Keratinocyte (primary cell): ENCODE data around the gene TXN2. TPM values are rescaled to one million over a fixed set of nuclear protein-coding genes. Genes with fewer than 3 reads are reported as not detected.

Experiments used
- DNase-seq: peaks from one replicate; pipeline ENCODE4 v3.0.0-alpha.2; 2011; ENCODE audit warnings: low read depth, missing footprints, low spot score
- FAIRE-seq: peaks from 2 replicates; lab custom pipeline; 2011; peaks lifted over from hg19 to GRCh38; lab: Jason Lieb, UNC
- H2AFZ ChIP-seq: 2 replicates; pipeline ENCODE4 v1.6.0; 2012; ENCODE audit warnings: low read length, control low read depth, inconsistent platforms; ENCODE audit not compliant: control insufficient read depth
- H3K27ac ChIP-seq: 2 replicates; pipeline ENCODE4 v1.5.1; 2011; ENCODE audit warnings: low read length; ENCODE audit not compliant: control insufficient read depth, insufficient read depth
- H3K27me3 ChIP-seq: 3 replicates; pipeline ENCODE4 v1.6.0; 2011; ENCODE audit warnings: low read length; ENCODE audit not compliant: control insufficient read depth, insufficient read depth; ENCODE audit errors: extremely low read depth
- H3K36me3 ChIP-seq, 2 experiments: 2 replicates in 1 of 2; 3 replicates in 1 of 2; pipeline ENCODE4 v1.5.1; 2011; ENCODE audit warnings: low read length in 2 of 2, mild to moderate bottlenecking in 1 of 2; ENCODE audit not compliant: control insufficient read depth in 2 of 2, insufficient read depth in 2 of 2; ENCODE audit errors: extremely low read depth in 1 of 2
- H3K4me1 ChIP-seq: 3 replicates; pipeline ENCODE4 v1.5.1; 2011; ENCODE audit warnings: low read length; ENCODE audit not compliant: control insufficient read depth, insufficient read depth; ENCODE audit errors: extremely low read depth
- H3K4me2 ChIP-seq: 3 replicates; pipeline ENCODE4 v1.6.0; 2011; ENCODE audit warnings: low read depth, low read length; ENCODE audit not compliant: control insufficient read depth, insufficient read depth; ENCODE audit errors: extremely low read depth
- H3K4me3 ChIP-seq, 3 experiments: fragments of 200-600 bp in 1 of 3; sonication (generic) in 1 of 3; 2 replicates in 2 of 3; 3 replicates in 1 of 3; pipeline ENCODE4 v1.5.1; 2011 to 2016; ENCODE audit warnings: low read length in 3 of 3, mild to moderate bottlenecking in 3 of 3, control low read depth in 2 of 3, inconsistent platforms in 1 of 3, low read depth in 1 of 3, mixed read lengths in 1 of 3, mixed run types in 1 of 3, moderate library complexity in 1 of 3; ENCODE audit not compliant: control insufficient read depth in 2 of 3, insufficient read depth in 2 of 3; ENCODE audit errors: extremely low read depth in 1 of 3
- H3K79me2 ChIP-seq: 2 replicates; pipeline ENCODE4 v1.6.0; 2012; ENCODE audit warnings: low read length; ENCODE audit not compliant: control insufficient read depth, insufficient read depth
- H3K9ac ChIP-seq: 3 replicates; pipeline ENCODE4 v1.6.0; 2011; ENCODE audit warnings: low read length; ENCODE audit not compliant: control insufficient read depth, insufficient read depth; ENCODE audit errors: extremely low read depth
- H3K9me1 ChIP-seq: 3 replicates; pipeline ENCODE4 v1.6.0; 2011; ENCODE audit warnings: low read length; ENCODE audit not compliant: control insufficient read depth, insufficient read depth; ENCODE audit errors: extremely low read depth
- H3K9me3 ChIP-seq: 2 replicates; pipeline ENCODE4 v1.5.1; 2012; ENCODE audit warnings: low read depth, low read length; ENCODE audit not compliant: control insufficient read depth
- H4K20me1 ChIP-seq: 3 replicates; pipeline ENCODE4 v1.6.0; 2011; ENCODE audit warnings: low read length; ENCODE audit not compliant: control insufficient read depth, insufficient read depth; ENCODE audit errors: extremely low read depth
- EZH2 ChIP-seq: IDR thresholded peaks from one replicate; pipeline ENCODE4 v1.6.1; 2012; ENCODE audit warnings: inconsistent platforms, mild to moderate bottlenecking, low read length, moderate library complexity
- dilution Hi-C: fragments of 300-500 bp; cut with MboI; formaldehyde crosslinking; loops from one replicate; pipeline ENCODE4 v1.7.0; 2020; ENCODE audit warnings: low sequenced_read_pairs; ENCODE audit not compliant: extremely low pct_ligation_motif_present
- polyA plus RNA-seq, 5 experiments: library from polyadenylated mRNA; depleted of rRNA in 3 of 5; stranded (reverse) in 3 of 5; stranded (forward) in 1 of 5; unstranded in 1 of 5; fragments of >200 nt; gene quantifications; 1 replicate in 1 of 5; 2 replicates in 3 of 5; 3 replicates in 1 of 5; pipeline versions ENCODE4 v1.2.1 to v1.2.3, GENCODE V29; 2011 to 2012; ENCODE audit warnings: missing spikeins in 2 of 5, low read depth in 1 of 5, low replicate concordance in 1 of 5
- TF ChIP-seq, protein P1 (sequence below), 3 experiments: IDR thresholded peaks in 1 of 3; conservative IDR thresholded peaks in 1 of 3; optimal IDR thresholded peaks in 1 of 3; 2 replicates in 2 of 3; 3 replicates in 1 of 3; pipeline versions ENCODE3 to v1.5.1; 2011; ENCODE audit warnings: low read length in 3 of 3, mild to moderate bottlenecking in 3 of 3, moderate library complexity in 2 of 3, control low read depth in 1 of 3, inconsistent platforms in 1 of 3; ENCODE audit not compliant: insufficient read depth in 2 of 3; ENCODE audit errors: extremely low read depth in 1 of 3

TXN2 gene
- polyA plus RNA-seq, 1 donor (not counting 4 experiments of a cell fraction or from before 2014, with no cell fraction given): 95.9 TPM

DNA sequence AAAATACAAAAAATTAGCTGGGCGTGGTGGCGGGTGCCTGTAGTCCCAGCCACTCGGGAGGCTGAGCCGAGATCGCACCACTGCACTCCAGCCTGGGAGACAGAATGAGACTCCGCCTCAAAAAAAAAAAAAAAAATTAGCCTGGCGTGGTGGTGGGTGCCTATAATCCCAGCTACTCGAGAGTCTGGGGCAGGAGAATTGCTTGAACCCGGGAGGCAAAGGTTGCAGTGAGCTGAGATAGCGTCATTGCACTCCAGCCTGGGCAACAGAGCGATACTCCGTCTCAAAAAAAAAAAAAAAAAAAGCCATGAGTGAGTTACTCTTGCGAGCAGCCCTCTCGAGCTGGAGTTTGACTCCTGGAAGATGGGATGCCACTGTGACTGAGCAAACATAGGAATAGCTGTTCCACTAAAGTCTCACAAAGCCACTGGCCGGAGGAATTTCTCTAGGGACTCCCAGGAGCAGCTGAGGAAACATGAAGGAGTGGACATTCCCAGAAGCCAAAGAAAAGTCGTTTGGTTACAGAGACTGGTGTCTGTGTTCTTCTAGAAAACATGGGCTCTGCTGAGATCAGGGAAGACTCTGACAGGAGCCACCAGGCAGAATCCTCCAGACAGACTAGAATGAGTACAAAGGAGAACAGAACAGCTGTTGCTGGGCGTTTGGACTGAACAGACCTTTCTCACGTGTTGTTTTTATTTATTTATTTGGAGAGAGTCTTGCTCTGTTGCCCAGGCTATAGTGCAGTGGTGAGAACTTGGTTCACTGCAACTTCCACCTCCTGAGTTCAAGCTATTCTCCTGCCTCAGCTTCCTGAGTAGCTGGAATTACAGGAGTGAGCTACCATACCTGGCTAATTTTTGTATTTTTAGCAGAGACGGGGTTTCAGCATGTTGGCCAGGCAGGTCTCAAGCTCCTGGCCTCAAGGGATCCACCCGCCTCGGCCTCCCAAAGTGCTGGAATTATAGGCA, 61.2 kb downstream of the TXN2 start:
- Histone ChIP-seq H3K9ac (no peak overlapping the region), H3K4me2 (no peak overlapping the region), H3K4me1 (peaks cover 6% of the 10 kb centered on the region), H4K20me1 (no peaks in the 10 kb centered on the region), H3K9me3 (no peaks in the 10 kb centered on the region), H3K9me1 (no peaks in the 10 kb centered on the region), H2AFZ (peak overlapping the region; percentile 15), H3K27ac (no peak overlapping the region), H3K27me3 (no peaks in the 10 kb centered on the region), H3K79me2 (no peaks in the 10 kb centered on the region), H3K4me3 (no peak overlapping the region), H3K36me3 (no peaks in the 10 kb centered on the region)
- FAIRE-seq: no peak
- no peak for DNase-seq
- dilution Hi-C loops: no loop called here
- TF ChIP-seq, protein P1, sequence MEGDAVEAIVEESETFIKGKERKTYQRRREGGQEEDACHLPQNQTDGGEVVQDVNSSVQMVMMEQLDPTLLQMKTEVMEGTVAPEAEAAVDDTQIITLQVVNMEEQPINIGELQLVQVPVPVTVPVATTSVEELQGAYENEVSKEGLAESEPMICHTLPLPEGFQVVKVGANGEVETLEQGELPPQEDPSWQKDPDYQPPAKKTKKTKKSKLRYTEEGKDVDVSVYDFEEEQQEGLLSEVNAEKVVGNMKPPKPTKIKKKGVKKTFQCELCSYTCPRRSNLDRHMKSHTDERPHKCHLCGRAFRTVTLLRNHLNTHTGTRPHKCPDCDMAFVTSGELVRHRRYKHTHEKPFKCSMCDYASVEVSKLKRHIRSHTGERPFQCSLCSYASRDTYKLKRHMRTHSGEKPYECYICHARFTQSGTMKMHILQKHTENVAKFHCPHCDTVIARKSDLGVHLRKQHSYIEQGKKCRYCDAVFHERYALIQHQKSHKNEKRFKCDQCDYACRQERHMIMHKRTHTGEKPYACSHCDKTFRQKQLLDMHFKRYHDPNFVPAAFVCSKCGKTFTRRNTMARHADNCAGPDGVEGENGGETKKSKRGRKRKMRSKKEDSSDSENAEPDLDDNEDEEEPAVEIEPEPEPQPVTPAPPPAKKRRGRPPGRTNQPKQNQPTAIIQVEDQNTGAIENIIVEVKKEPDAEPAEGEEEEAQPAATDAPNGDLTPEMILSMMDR (optimal IDR thresholded peaks at IDR 0.05 in 1 of 3, IDR thresholded peaks at IDR 0.05 in 1 of 3, conservative IDR thresholded peaks at IDR 0.05 in 1 of 3; ENCODE audit: extremely low read depth in 1 of 3, insufficient read depth in 2 of 3, low read length in 3 of 3): no peak
- TF ChIP-seq EZH2: no peak

DNA sequence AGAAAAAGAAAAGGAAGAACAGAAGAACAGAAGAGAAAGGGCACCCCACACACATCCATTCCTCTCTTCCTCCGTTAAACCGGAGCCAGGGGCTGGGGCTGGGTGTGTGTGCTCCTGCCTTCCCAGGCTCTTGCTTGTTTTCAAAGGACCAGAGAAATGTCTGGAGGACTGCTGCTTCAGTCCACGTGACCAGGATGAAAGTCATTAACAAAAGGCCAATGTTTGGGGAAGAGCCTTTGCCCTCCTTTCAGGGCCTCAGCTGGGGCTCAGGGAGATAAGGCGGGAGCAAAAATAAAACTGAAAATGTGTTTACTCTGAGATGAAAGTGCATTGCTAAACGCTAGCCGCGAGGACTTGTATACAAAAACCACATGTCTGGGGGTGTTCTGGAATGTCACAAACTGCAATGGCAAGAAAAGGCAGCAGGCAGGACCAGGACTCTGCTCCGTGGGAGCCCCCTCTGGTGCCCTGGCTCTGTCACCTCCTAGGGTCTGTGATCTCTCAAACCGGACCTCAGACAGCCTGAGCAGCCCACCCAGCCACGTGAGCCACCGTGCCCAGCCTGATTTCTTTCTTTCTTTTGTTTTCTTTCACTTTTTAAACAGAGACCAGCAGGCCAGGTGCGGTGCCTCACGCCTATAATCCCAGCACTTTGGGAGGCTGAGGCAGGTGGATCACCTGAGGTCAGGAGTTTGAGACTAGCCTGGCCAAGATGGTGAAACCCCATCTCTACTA, 62.1 kb downstream of the TXN2 start:
- no peak overlapping the region for H3K27ac ChIP-seq
- H3K4me3 ChIP-seq: no peak overlapping the region
- dilution Hi-C loops: no loop called here
- H3K4me1 ChIP-seq: peaks cover 6% of the 10 kb centered on the region
- DNase-seq (no peak), FAIRE-seq (no peak)
- TF ChIP-seq EZH2: no peak
- TF ChIP-seq, protein P1 (optimal IDR thresholded peaks at IDR 0.05 in 1 of 3, IDR thresholded peaks at IDR 0.05 in 1 of 3, conservative IDR thresholded peaks at IDR 0.05 in 1 of 3; ENCODE audit: extremely low read depth in 1 of 3, insufficient read depth in 2 of 3, low read length in 3 of 3): no peak
- H3K27me3 ChIP-seq: no peaks in the 10 kb centered on the region
- H3K79me2 ChIP-seq: no peaks in the 10 kb centered on the region
- no peak overlapping the region for H2AFZ ChIP-seq
- no peak overlapping the region for H3K9ac ChIP-seq
- no peak overlapping the region for H3K4me2 ChIP-seq
- no peaks in the 10 kb centered on the region for H3K36me3 ChIP-seq
- H3K9me1 ChIP-seq: no peaks in the 10 kb centered on the region
- H3K9me3 ChIP-seq: no peaks in the 10 kb centered on the region
- no peaks in the 10 kb centered on the region for H4K20me1 ChIP-seq
